Spleen (tissue), 7 donors: ENCODE data around the gene OR2L3.
"Not testable (repeated sequence)": the region's sequence is repeated elsewhere in the genome, so short reads cannot be mapped to it uniquely, and the experiment has no call there.

Source experiments
- CTCF ChIP-seq, 11 experiments: fragments of 200-600 bp in 7 of 11; fragments of 450-650 bp in 4 of 11; sonication (generic) in 4 of 11; IDR thresholded peaks in 8 of 11; conservative IDR thresholded peaks in 3 of 11; 1 replicate in 7 of 11; 2 replicates in 4 of 11; pipeline versions ENCODE4 v1.4.0 to v1.8.0; 2016 to 2021; ENCODE audit warnings: antibody characterized with exemption in 11 of 11, inconsistent platforms in 4 of 11, mild to moderate bottlenecking in 1 of 11
- POLR2A ChIP-seq, 3 donors: fragments of 450-650 bp; IDR thresholded peaks; one replicate each; pipeline ENCODE4 v1.5.1; 2017; ENCODE audit warnings: antibody characterized with exemption in 3 of 3, mild to moderate bottlenecking in 1 of 3
- POLR2AphosphoS5 ChIP-seq, 3 donors: sonication (generic); formaldehyde crosslinking; IDR thresholded peaks; one replicate each; pipeline ENCODE4 v1.5.1; 2017; ENCODE audit warnings: antibody characterized with exemption in 3 of 3
- donor health status: DM: no; HTN: no; CAD: no; lungs with moderate emphysema.
- donor health status: DM: no; HTN: no; CAD: no.
- donor health status: DM: no; HTN: no; CAD: no.

- not testable (repeated sequence) for TF ChIP-seq POLR2A (IDR thresholded peaks at IDR 0.05); POLR2AphosphoS5 (IDR thresholded peaks at IDR 0.05); CTCF (IDR thresholded peaks at IDR 0.05 in 8 of 11, conservative IDR thresholded peaks at IDR 0.05 in 3 of 11)
Measured at GRCh38 chr1:248083864-248084263, 37.2 kb downstream of the OR2L3 start.
